NCI-H128 (cell line): ENCODE results near the gene RWDD4.

Experiments used
- DNase-seq: peaks from one replicate; lab custom pipeline; 2025; ENCODE audit not compliant: unreplicated experiment; lab: John Stamatoyannopoulos, UW

The RWDD4 gene

DNA sequence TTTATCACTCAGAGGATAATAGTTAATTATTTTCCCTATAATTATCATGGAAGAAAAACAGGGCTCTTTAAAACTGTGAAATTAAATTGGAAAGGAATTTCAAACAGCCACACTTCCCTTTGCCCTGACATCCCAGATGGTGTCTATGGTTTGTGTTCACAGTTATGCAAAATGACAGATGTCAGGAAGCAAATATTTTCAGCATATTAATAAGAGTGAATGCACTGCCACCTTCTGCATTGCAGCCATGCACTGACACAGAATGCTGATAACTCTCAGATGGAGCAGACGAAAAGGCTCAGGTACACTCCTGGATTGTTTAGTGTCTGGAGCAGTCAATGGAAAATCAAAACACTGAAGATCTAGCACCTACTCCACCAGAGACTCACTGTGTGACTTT lies 57.6 kb downstream of the RWDD4 start:
- DNase-seq = no peak

DNA sequence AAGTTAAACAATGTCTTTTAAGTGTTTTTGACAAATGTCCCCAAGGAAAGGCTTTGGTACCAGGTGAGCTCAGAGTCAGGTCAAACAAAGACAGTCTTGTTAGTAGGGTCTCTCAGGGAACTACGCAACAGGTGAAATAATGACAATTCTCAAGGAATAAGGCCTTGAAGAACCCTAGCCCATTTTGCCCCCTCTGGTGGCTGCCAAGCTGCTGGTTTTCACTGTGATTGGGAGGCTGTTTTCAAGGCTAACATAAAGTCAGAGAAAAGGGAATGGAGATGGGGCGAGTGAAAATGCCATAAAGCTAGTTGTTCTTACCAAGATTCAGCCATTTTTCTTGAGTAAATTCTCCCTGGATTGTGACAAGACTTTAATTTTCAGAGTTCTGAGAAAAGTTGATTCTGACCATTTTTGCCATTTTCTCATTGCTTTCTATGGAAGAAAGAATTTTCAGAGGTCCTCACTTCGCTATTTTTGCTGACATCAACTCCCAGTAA lies 58.7 kb downstream of the RWDD4 start:
- no peak for DNase-seq

DNA sequence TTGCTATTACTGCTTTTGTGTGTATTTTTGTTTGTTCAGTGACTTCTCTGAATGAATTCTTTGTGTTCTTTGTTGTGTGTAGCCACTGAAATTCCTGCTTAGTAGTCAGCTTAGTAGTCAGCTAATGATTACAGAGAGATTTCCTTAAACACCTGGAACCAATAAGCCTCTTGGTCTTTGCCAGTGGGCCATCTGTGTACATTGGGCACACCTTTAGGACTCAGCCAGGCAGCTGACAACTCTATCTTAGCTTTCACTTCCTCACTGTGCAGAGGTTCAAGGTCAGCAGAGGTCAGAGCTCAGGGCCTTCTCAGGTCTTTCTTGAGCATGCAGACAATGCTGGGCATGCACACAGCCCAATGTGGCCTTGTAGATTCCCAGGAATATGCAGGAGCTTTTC lies 59.3 kb downstream of the RWDD4 start:
- DNase-seq = no peak

DNA sequence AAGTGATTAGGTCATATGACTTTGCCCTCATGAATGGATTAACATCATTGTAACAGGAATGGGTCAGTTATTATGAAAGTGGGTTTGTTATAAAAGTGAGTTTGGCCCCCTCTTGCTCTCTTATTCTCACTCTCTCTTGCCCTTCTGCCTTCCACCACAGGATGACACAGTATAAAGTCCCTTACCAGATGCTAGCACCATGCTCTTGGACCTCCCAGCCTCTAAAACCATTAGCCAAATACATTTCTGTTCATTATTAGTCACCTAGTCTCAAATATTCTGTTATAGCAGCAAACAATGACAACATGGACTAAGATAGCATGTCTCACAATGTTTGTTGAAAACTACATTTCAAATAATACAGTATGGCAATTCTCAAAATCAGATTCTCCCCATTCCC lies 59.7 kb downstream of the RWDD4 start:
- DNase-seq = no peak

DNA sequence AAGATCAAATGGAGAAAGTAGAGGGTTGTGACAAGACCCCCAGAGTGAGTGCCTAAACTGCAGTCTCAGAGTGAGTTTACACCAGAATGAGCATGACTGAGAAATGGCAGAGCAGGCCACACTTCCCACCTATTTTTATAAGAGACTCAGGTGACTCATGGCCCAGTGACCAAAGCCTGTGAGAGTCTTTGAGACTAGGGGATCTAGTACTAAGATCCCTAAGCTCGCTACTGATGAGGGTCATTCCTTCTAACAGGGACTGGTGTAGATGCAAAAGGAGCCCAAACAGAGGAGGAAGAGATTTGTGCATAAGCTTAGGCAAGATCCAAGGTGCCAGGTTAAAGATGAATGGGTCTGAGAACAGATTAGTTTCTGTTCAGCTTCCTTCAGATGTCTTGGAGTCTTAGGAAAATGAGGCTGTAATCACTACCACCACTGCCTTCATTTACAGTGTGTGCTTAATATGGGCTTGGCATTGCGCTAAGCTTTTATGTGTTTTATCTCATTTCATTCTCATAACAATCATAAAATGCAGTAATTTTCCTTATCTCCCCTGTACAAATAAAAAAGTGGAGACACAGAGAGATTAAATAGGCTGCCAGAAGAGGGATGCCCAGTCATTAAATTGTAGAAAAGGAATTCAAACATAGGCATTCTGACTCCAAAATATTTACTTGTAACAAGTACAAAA lies 62.8 kb downstream of the RWDD4 start:
- DNase-seq = no peak

DNA sequence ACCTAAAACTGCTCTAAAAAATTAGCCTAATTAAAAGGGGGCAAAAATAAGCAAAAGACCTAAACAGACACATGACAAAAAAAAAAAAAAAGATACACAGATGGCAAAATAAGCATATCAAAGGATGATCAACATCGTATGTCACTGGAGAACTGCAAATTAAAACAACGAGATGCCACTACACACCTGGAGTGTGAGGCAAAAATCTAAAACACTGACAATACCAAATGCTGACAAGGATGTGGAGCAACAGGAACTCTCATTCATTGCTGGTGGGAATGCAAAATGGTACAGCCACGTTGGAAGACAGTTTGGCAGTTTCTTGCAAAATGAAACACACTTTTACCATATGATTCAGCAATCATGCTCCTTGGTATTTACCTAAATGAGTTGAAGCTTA lies 64.2 kb downstream of the RWDD4 start:
- DNase-seq = no peak

DNA sequence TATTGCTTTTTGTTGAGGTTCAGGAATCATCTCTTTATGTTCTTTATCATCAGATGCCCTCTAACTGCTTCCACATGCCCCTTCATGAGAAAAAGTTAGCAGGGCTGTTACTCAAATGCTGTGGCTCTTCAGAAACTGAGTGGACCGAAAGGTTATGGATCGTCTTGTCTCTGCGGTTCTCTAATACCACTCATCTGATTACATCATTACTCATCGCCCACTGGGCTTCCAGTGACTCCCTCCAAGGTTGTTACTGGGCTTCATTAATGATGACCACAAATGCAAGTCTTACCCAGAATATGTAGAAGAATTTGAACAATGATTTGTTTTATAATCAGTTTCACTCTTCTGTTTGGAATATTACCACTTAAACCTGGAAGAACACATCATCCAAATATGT lies 67.7 kb downstream of the RWDD4 start:
- DNase-seq = no peak
